Ramos (cell line): Measurements from ENCODE around the gene BRD4.

ENCODE experiments used
- in situ Hi-C: fragments of 300-500 bp; cut with MboI; formaldehyde crosslinking; loops from one replicate; pipeline ENCODE4 v1.14.3; 2022; ENCODE audit warnings: low sequenced_read_pairs; ENCODE audit not compliant: unreplicated experiment

The BRD4 gene

GRCh38 chr19:15201374-15202023 lies 130.8 kb downstream of the BRD4 start:
- in situ Hi-C loops: no loop called here

GRCh38 chr19:15200553-15201364 lies 131.6 kb downstream of the BRD4 start, which contains the start of gene NOTCH3:
NOTCH3 (minus strand) TSS chr19:15200995; CDS start chr19:15200905, 90 bp downstream.
- in situ Hi-C loops: no loop called here

GRCh38 chr19:15199661-15200552 lies 132.4 kb downstream of the BRD4 start:
- in situ Hi-C loops: no loop called here

- in situ Hi-C loops: no loop called here
Observed at GRCh38 chr19:15198951-15199660, 133.2 kb downstream of the BRD4 start.

GRCh38 chr19:15197942-15198341 lies 134.4 kb downstream of the BRD4 start:
- in situ Hi-C loops: no loop called here

- in situ Hi-C loops: no loop called here
Observed at GRCh38 chr19:15197275-15197941, 134.9 kb downstream of the BRD4 start.

- in situ Hi-C loops: no loop called here
Observed at GRCh38 chr19:15196360-15197005, 135.9 kb downstream of the BRD4 start.

GRCh38 chr19:15195371-15196334 lies 136.7 kb downstream of the BRD4 start:
- in situ Hi-C loops: no loop called here

- in situ Hi-C loops: no loop called here
Observed at GRCh38 chr19:15194938-15195337, 137.4 kb downstream of the BRD4 start.

- in situ Hi-C loops: no loop called here
Observed at GRCh38 chr19:15191982-15192381, 140.4 kb downstream of the BRD4 start.

- in situ Hi-C loops: no loop called here
Observed at GRCh38 chr19:15191514-15191913, 140.8 kb downstream of the BRD4 start.

- in situ Hi-C loops: no loop called here
Observed at GRCh38 chr19:15188851-15189250, 143.5 kb downstream of the BRD4 start.

- in situ Hi-C loops: no loop called here
Observed at GRCh38 chr19:15187026-15188007, 145.0 kb downstream of the BRD4 start.
